ENCODE results near the gene NCAM2.

GRCh38 chr21:21076491-21076890, 78.3 kb downstream of the NCAM2 start:
- no peak for TF ChIP-seq SUZ12 (IDR thresholded peaks at IDR 0.05; ENCODE audit: low read length)
- TF ChIP-seq EZH2 (IDR thresholded peaks at IDR 0.05; ENCODE audit: low read depth, low read length, severe bottlenecking) = no peak
- TF ChIP-seq HDAC6 (IDR thresholded peaks at IDR 0.05; ENCODE audit: low read depth, low read length) = no peak
- TF ChIP-seq TAF1 (IDR thresholded peaks at IDR 0.05; ENCODE audit: low read depth, low read length) = no peak
- TF ChIP-seq KDM5A (IDR thresholded peaks at IDR 0.05; ENCODE audit: low read length) = no peak
- TF ChIP-seq CTBP2 (IDR thresholded peaks at IDR 0.05; ENCODE audit: borderline replicate concordance, insufficient read depth, insufficient read length, low read length) = no peak
- TF ChIP-seq BACH1 (IDR thresholded peaks at IDR 0.05; ENCODE audit: low read length) = no peak
- TF ChIP-seq ZNF274 (IDR thresholded peaks at IDR 0.05; ENCODE audit: borderline replicate concordance, extremely low read depth, low read length) = no peak
- no peak for TF ChIP-seq ASH2L (IDR thresholded peaks at IDR 0.05; ENCODE audit: low read length)
